HepG2 (cell line): ENCODE data around the gene NRSN2. TPM values are rescaled to one million over a fixed set of nuclear protein-coding genes. Genes with fewer than 3 reads are reported as not detected.

ENCODE experiments used
- BRCA1 ChIP-seq: sonication (generic); formaldehyde crosslinking; IDR thresholded peaks from 2 replicates; pipeline ENCODE4 v1.4.0; 2020; ENCODE audit warnings: missing genetic modification reagents
- CCDC6 ChIP-seq: sonication (generic); formaldehyde crosslinking; IDR thresholded peaks from 2 replicates; pipeline ENCODE4 v1.8.1; 2022; ENCODE audit warnings: mild to moderate bottlenecking, missing genetic modification reagents, moderate library complexity
- HNF4G ChIP-seq, 2 experiments: sonication (generic) in 1 of 2; formaldehyde crosslinking in 1 of 2; IDR thresholded peaks; 2 replicates each; pipeline versions ENCODE4 v1.4.0 to v1.6.1; 2011 to 2020; ENCODE audit warnings: borderline replicate concordance in 2 of 2, low read depth in 2 of 2, mild to moderate bottlenecking in 2 of 2, low read length in 1 of 2, missing genetic modification reagents in 1 of 2, moderate library complexity in 1 of 2
- RAD51 ChIP-seq: fragments of 450-650 bp; IDR thresholded peaks from 2 replicates; pipeline ENCODE4 v1.6.1; 2016; ENCODE audit warnings: borderline replicate concordance
- RFX3 ChIP-seq: IDR thresholded peaks from 2 replicates; pipeline ENCODE4 v1.6.1; 2016; ENCODE audit warnings: missing biosample characterization, missing genetic modification reagents
- SRF ChIP-seq: IDR thresholded peaks from 2 replicates; pipeline ENCODE4 v1.6.1; 2011; ENCODE audit warnings: mild to moderate bottlenecking, low read depth, low read length, moderate library complexity
- TFDP2 ChIP-seq: sonication (generic); formaldehyde crosslinking; IDR thresholded peaks from 2 replicates; pipeline ENCODE4 v1.4.0; 2020; ENCODE audit warnings: missing genetic modification reagents
- THAP9 ChIP-seq: sonication (generic); formaldehyde crosslinking; IDR thresholded peaks from 2 replicates; pipeline ENCODE4; 2020; ENCODE audit warnings: missing genetic modification reagents, mild to moderate bottlenecking, borderline replicate concordance
- TMF1 ChIP-seq: sonication (generic); formaldehyde crosslinking; IDR thresholded peaks from 2 replicates; pipeline ENCODE4 v1.8.1; 2022; ENCODE audit warnings: low read depth, missing genetic modification reagents
- XRCC5 ChIP-seq: fragments of 200-400 bp; formaldehyde crosslinking; optimal IDR thresholded peaks from 2 replicates; pipeline ENCODE3; 2017; ENCODE audit warnings: mild to moderate bottlenecking, low read length
- ZC3H4 ChIP-seq: sonication (generic); formaldehyde crosslinking; IDR thresholded peaks from 2 replicates; pipeline ENCODE4 v1.4.0; 2020; ENCODE audit warnings: missing genetic modification reagents, borderline replicate concordance
- ZFP82 ChIP-seq: sonication (generic); formaldehyde crosslinking; IDR thresholded peaks from 2 replicates; pipeline ENCODE4 v1.5.1; 2020; ENCODE audit warnings: mild to moderate bottlenecking, missing genetic modification reagents, borderline replicate concordance
- ZNF451 ChIP-seq: sonication (generic); formaldehyde crosslinking; IDR thresholded peaks from 2 replicates; pipeline ENCODE4 v1.5.0; 2020; ENCODE audit warnings: mild to moderate bottlenecking, missing genetic modification reagents
- ZNF691 ChIP-seq: sonication (generic); formaldehyde crosslinking; IDR thresholded peaks from 2 replicates; pipeline ENCODE4 v1.4.0; 2020; ENCODE audit warnings: missing genetic modification reagents, low read depth, mild to moderate bottlenecking, borderline replicate concordance
- ZNF773 ChIP-seq: sonication (generic); formaldehyde crosslinking; IDR thresholded peaks from 2 replicates; pipeline ENCODE4 v1.4.0; 2020; ENCODE audit warnings: missing genetic modification reagents, borderline replicate concordance
- ZNF788 ChIP-seq: sonication (generic); formaldehyde crosslinking; IDR thresholded peaks from 2 replicates; pipeline ENCODE4 v1.5.0; 2020; ENCODE audit warnings: mild to moderate bottlenecking, missing genetic modification reagents, borderline replicate concordance
- ZSCAN21 ChIP-seq: sonication (generic); formaldehyde crosslinking; IDR thresholded peaks from 2 replicates; pipeline ENCODE4 v1.8.0; 2022; ENCODE audit warnings: mild to moderate bottlenecking, missing genetic modification reagents, moderate library complexity, borderline replicate concordance
- polyA plus RNA-seq, 8 experiments: library from polyadenylated mRNA; depleted of rRNA in 3 of 8; stranded (reverse) in 7 of 8; unstranded in 1 of 8; fragments of >200 nt; fragmentation: Illumina TruSeq in 4 of 8; extraction: Trizol in 4 of 8; gene quantifications; 2 replicates each; pipeline versions ENCODE4 v1.2.1 to v1.2.3, GENCODE V29; 2011 to 2016; ENCODE audit warnings: low read depth in 4 of 8, missing spikeins in 1 of 8, mixed read lengths in 1 of 8; ENCODE audit not compliant: insufficient read depth in 1 of 8
- total RNA-seq, 5 experiments: library from RNA; depleted of rRNA; stranded (reverse); fragments of >200 nt; fragmentation: Illumina TruSeq; extraction: Trizol; gene quantifications; 2 replicates each; pipeline ENCODE4 v1.2.3, GENCODE V29; 2016; ENCODE audit warnings: low read depth in 1 of 5
- TF ChIP-seq, protein P1 (sequence below): IDR thresholded peaks from 2 replicates; pipeline ENCODE4 v1.6.1; 2012; ENCODE audit warnings: low read depth, low read length, improper control_type of control experiment
- TF ChIP-seq, protein P2 (sequence below): sonication (generic); formaldehyde crosslinking; IDR thresholded peaks from 2 replicates; pipeline ENCODE4 v1.4.0; 2020; ENCODE audit warnings: mild to moderate bottlenecking, missing genetic modification reagents
- TF ChIP-seq, protein P3 (sequence below), 2 experiments: fragments of 450-650 bp in 1 of 2; sonication (generic) in 1 of 2; formaldehyde crosslinking; IDR thresholded peaks; 2 replicates each; pipeline versions ENCODE4 v1.5.0 to v1.8.0; 2020 to 2022; ENCODE audit warnings: mild to moderate bottlenecking in 1 of 2, missing genetic modification reagents in 1 of 2

Gene NRSN2
- total and polyA plus RNA-seq, 2 of the 13 experiments (the other 11 are each of a cell fraction or from before 2014, with no cell fraction given): 32.3 to 49.4 TPM

- TF ChIP-seq ZNF451 (CRISPR knock-in tag) (peak; percentile 81; the same call in 1 of the 2 replicates), ZNF773 (CRISPR knock-in tag) (peak; percentile 85; the same call in 1 of the 2 replicates), TFDP2 (CRISPR knock-in tag) (peak; percentile 40), HNF4G (IDR thresholded peaks at IDR 0.05; ENCODE audit: borderline replicate concordance, low read depth, low read length) (no peak; the same call in 1 of the 2 replicates), HNF4G (CRISPR knock-in tag; IDR thresholded peaks at IDR 0.05; ENCODE audit: borderline replicate concordance, low read depth) (0 out of 2 replicates have a peak, but pooled peaks have one; percentile 37), SRF (no peak), ZSCAN21 (CRISPR knock-in tag) (peak; percentile 57), CCDC6 (no peak), ZFP82 (CRISPR knock-in tag) (no peak), TMF1 (CRISPR knock-in tag) (no peak), BRCA1 (no peak), RFX3 (CRISPR knock-in tag) (no peak), RAD51 (no peak), ZNF788 (CRISPR knock-in tag) (peak; percentile 90; the same call in 1 of the 2 replicates), THAP9 (CRISPR knock-in tag) (0 out of 2 replicates have a peak, but pooled peaks have one; percentile 33), XRCC5 (peak; percentile 75), ZC3H4 (CRISPR knock-in tag) (peak; percentile 98), ZNF691 (CRISPR knock-in tag) (peak; percentile 45; the same call in 1 of the 2 replicates)
- TF ChIP-seq, protein P1, sequence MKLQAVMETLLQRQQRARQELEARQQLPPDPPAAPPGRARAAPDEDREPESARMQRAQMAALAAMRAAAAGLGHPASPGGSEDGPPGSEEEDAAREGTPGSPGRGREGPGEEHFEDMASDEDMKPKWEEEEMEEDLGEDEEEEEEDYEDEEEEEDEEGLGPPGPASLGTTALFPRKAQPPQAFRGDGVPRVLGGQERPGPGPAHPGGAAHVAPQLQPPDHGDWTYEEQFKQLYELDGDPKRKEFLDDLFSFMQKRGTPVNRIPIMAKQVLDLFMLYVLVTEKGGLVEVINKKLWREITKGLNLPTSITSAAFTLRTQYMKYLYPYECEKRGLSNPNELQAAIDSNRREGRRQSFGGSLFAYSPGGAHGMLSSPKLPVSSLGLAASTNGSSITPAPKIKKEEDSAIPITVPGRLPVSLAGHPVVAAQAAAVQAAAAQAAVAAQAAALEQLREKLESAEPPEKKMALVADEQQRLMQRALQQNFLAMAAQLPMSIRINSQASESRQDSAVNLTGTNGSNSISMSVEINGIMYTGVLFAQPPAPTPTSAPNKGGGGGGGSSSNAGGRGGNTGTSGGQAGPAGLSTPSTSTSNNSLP: no peak
- TF ChIP-seq, protein P2, sequence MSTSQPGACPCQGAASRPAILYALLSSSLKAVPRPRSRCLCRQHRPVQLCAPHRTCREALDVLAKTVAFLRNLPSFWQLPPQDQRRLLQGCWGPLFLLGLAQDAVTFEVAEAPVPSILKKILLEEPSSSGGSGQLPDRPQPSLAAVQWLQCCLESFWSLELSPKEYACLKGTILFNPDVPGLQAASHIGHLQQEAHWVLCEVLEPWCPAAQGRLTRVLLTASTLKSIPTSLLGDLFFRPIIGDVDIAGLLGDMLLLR (CRISPR knock-in tag): peak; percentile 76
- TF ChIP-seq, protein P3, sequence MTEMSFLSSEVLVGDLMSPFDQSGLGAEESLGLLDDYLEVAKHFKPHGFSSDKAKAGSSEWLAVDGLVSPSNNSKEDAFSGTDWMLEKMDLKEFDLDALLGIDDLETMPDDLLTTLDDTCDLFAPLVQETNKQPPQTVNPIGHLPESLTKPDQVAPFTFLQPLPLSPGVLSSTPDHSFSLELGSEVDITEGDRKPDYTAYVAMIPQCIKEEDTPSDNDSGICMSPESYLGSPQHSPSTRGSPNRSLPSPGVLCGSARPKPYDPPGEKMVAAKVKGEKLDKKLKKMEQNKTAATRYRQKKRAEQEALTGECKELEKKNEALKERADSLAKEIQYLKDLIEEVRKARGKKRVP (CRISPR knock-in tag; IDR thresholded peaks at IDR 0.05): peak in 1 of 2 experiments; percentile 63; a peak in 1 of 4 replicates
Observed at GRCh38 chr20:381581-382290, 34.8 kb downstream of the NRSN2 start (continued).
